Coronary artery (tissue), 2 donors: Measurements from ENCODE around the gene NWD2.
A peak's percentile ranks its signal among the peaks of the same experiment; 100 is the strongest.

Experiments
- DNase-seq: peaks from one replicate; pipeline ENCODE4 v3.0.0-alpha.2; 2017; ENCODE audit warnings: low spot score
- H3K27ac ChIP-seq, 2 donors: fragments of 200-600 bp; sonication (generic); one replicate each; pipeline ENCODE4 v1.5.1; 2016 to 2019
- H3K4me3 ChIP-seq: fragments of 200-600 bp; sonication (generic); 2 replicates; pipeline ENCODE4 v1.5.1; 2016; ENCODE audit warnings: mild to moderate bottlenecking, moderate library complexity
- TF ChIP-seq, protein P1 (sequence below): fragments of 200-600 bp; sonication (generic); IDR thresholded peaks from one replicate; pipeline ENCODE4 v1.5.1; 2019; ENCODE audit warnings: antibody characterized with exemption

The NWD2 gene

DNA sequence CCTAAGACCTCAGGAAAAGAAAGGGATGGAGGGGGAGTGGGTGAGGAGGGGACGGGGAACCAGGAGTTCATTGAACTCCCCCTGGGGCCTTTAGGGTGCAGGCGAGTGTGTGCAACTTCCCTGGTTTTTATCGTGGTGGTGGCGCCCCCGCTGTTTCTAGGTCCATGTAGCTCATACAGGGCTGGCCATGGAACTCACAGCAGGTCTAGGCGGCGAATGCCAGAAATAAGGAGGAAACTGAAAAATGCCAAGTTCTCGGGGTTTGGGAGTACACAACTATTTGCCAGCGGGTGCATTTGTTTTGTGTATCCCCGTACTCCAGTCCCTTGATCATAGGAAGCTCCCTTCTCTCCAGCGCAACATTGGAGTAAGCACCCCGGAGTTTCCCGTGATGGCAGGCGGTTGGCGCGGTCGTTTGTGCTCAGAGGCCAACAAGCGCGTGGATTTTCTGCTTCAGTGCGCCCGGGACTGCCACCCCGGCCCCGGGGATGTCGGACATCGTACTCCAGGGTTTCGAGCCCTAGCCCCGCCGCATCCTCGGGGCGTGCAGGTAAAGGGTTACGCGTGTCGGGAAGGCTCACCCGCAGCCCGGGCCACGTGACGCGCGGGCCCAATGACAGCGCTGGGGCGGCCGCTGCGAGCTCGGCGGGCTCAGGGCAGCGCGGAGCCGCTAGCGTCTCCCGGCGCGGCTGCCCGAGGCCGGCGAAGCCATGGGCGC lies 208.9 kb downstream of the NWD2 start:
- H3K4me3 ChIP-seq: peak overlapping the region; percentile 78
- TF ChIP-seq, protein P1, sequence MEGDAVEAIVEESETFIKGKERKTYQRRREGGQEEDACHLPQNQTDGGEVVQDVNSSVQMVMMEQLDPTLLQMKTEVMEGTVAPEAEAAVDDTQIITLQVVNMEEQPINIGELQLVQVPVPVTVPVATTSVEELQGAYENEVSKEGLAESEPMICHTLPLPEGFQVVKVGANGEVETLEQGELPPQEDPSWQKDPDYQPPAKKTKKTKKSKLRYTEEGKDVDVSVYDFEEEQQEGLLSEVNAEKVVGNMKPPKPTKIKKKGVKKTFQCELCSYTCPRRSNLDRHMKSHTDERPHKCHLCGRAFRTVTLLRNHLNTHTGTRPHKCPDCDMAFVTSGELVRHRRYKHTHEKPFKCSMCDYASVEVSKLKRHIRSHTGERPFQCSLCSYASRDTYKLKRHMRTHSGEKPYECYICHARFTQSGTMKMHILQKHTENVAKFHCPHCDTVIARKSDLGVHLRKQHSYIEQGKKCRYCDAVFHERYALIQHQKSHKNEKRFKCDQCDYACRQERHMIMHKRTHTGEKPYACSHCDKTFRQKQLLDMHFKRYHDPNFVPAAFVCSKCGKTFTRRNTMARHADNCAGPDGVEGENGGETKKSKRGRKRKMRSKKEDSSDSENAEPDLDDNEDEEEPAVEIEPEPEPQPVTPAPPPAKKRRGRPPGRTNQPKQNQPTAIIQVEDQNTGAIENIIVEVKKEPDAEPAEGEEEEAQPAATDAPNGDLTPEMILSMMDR: no peak
- no peak overlapping the region for H3K27ac ChIP-seq
- no peak for DNase-seq

- no peak for DNase-seq
Measured at GRCh38 chr4:37453999-37454800, 209.7 kb downstream of the NWD2 start.

GRCh38 chr4:37455301-37456131 lies 211.0 kb downstream of the NWD2 start:
- no peak overlapping the region for H3K4me3 ChIP-seq
- no peak for DNase-seq
- TF ChIP-seq, protein P1: no peak
- no peak overlapping the region for H3K27ac ChIP-seq

More at GRCh38 chr4:37453999-37454800, 209.7 kb downstream of the NWD2 start:
- Histone ChIP-seq H3K27ac (no peak overlapping the region), H3K4me3 (peak overlapping the region; percentile 78)
- TF ChIP-seq, protein P1: no peak

DNA sequence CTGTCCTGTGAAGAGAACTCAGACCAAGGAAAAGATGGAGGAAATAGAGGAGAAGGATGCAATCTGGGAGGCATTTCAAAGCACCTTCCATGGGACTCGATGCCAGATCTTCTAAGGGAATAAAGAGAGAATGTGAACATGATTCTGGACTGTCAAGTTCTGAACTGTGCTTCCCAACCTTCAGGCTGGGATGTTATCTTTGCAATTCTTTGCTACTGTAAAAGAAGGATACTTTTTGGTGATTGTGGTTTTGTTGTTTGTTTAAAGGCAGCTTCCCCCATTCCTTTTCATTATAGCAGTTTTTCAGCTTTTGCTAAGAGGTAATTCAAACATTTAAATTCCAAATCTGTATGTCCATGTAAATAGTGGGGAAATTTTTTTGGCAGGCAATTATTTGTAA lies 217.3 kb downstream of the NWD2 start:
- H3K27ac ChIP-seq: no peak overlapping the region
- TF ChIP-seq, protein P1: no peak
- H3K4me3 ChIP-seq: no peak overlapping the region
- DNase-seq: no peak

GRCh38 chr4:37463033-37463856 lies 218.7 kb downstream of the NWD2 start:
- DNase-seq: no peak
- TF ChIP-seq, protein P1: no peak
- Histone ChIP-seq H3K4me3 (no peak overlapping the region), H3K27ac (no peak overlapping the region)

DNA sequence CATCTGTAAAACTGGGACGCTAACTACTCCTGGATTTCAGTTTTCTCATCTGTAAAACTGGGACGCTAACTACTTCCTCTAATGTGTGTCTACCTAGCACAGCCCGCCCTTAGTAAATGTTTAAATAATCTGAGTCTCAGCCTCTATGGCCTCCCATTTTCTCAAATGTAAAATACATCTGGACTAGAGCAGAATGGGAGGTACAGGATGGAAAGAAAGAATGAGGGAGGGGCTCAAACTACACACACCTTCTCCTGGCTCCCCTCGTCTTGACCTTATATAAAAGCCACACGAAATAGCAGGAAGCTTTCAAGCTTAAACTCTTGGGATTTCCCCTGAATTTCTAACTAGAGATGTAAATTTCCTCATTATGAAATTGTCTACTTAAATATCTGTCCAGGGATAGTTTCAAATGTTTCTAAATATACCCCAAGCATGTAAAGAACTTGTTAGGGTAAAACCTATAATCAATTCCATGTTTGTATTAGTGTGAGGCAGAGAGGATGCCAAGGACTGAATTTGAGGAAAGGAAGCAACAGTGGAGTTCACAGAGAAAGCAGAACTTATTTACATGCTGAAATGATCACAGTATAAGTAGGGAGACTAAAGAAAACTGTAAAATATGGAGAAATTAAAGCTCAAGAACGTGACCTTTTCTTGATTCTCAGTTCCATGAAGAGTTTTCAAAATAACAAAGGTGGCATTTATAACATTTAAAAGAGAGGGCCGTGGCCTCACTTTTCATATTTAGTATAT lies 220.0 kb downstream of the NWD2 start:
- Histone ChIP-seq H3K4me3 (no peak overlapping the region), H3K27ac (no peak overlapping the region)
- TF ChIP-seq, protein P1: no peak
- DNase-seq: no peak
